ENCODE data around the gene OASL. TPM values are rescaled to one million over a fixed set of nuclear protein-coding genes. Genes with fewer than 3 reads are reported as not detected.
"Not testable (repeated sequence)": the region's sequence is repeated elsewhere in the genome, so short reads cannot be mapped to it uniquely, and the experiment has no call there.

OASL gene
- polyA plus RNA-seq, 1 donor: 0.31 TPM

DNA sequence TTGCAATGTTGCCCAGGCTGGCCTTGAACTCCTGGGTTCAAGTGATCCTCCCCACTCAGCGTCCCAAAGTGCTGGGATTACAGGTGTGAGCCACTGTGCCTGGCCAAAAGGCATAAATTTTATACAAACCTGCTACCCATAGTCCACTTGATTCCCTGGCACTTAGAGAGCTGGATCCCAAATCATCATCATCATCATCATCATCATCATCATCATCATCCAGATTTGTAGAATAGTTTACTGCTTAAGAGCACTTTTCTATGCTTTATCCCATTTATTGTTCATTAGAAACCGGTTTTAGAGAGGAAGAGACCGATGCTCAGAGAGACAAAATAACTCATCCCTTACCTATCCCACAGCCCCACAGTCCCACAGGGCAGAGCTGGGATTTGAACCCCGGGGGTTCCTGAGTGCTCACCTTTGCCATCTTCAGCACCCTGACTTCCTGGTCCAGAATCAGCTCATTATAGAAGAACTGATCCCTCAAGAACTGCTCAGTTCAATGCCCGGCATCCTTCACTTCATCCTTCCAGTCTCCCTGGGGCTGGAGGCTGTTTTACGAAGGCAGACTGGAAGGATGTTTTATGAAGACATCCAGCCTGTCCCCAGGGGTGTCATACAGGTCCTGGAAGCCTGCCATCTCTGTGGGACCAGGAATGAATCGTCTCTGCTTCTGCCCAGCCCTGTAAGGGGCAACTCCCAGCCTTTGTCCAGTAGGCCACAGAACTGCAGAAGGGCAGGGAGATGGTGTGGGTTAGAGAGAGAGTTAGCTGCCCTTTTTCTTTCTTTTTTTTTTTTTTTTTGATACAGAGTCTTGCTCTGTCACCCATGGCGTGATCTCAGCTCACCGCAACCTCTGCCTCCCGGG is 20.2 kb upstream of the OASL start:
- H3K9me3 ChIP-seq (ENCODE audit: control insufficient read depth, low read depth, low read length): no peaks in the 10 kb centered on the region
- no CpG with 5 or more reads among the region's 10 CpGs for WGBS (ENCODE audit: insufficient coverage, low lambda C conversion rate)
- no peak overlapping the region for H3K4me3 ChIP-seq (ENCODE audit: low read length)
- H3K36me3 ChIP-seq (ENCODE audit: control insufficient read depth, insufficient read depth, low read length): no peaks in the 10 kb centered on the region
- no peak overlapping the region for H3K27ac ChIP-seq (ENCODE audit: low read length)
- no peaks in the 10 kb centered on the region for H3K27me3 ChIP-seq (ENCODE audit: control insufficient read depth, insufficient read depth, low read length)
- peaks cover 4% of the 10 kb centered on the region for H3K4me1 ChIP-seq (ENCODE audit: control insufficient read depth, insufficient read depth, low read length)
- no peak for DNase-seq

DNA sequence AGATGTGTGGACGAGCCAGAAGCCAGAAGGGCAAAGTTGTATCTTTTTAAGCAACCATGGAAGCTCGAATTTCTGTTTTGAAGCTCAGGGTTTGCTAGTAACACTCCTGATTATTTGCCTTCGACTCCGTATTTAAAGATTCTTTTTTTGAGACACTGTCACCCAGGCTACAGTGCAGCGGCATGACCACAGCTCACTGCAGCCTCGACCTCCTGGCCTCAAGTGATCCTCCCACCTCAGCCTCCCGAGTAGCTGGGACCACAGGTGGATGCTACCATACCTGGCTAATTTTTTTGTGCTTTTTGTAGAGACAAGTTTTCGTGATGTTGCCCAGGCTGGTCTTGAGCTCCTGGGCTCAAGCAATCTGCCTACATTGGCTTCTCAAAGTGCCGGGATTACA is 18.7 kb upstream of the OASL start:
- H3K4me3 ChIP-seq (ENCODE audit: low read length): no peak overlapping the region
- no peak overlapping the region for H3K27ac ChIP-seq (ENCODE audit: low read length)
- no peaks in the 10 kb centered on the region for H3K9me3 ChIP-seq (ENCODE audit: control insufficient read depth, low read depth, low read length)
- H3K4me1 ChIP-seq (ENCODE audit: control insufficient read depth, insufficient read depth, low read length): peaks cover 4% of the 10 kb centered on the region
- WGBS (ENCODE audit: insufficient coverage, low lambda C conversion rate): 80% methylated on average over 1 of the region's 9 CpGs
- H3K27me3 ChIP-seq (ENCODE audit: control insufficient read depth, insufficient read depth, low read length): no peaks in the 10 kb centered on the region
- DNase-seq: no peak
- no peaks in the 10 kb centered on the region for H3K36me3 ChIP-seq (ENCODE audit: control insufficient read depth, insufficient read depth, low read length)

- H3K4me1 ChIP-seq (ENCODE audit: control insufficient read depth, insufficient read depth, low read length): no peaks in the 10 kb centered on the region
- no peaks in the 10 kb centered on the region for H3K36me3 ChIP-seq (ENCODE audit: control insufficient read depth, insufficient read depth, low read length)
- H3K9me3 ChIP-seq (ENCODE audit: control insufficient read depth, low read depth, low read length): no peaks in the 10 kb centered on the region
- DNase-seq: no peak
- H3K27me3 ChIP-seq (ENCODE audit: control insufficient read depth, insufficient read depth, low read length): no peaks in the 10 kb centered on the region
- no CpG with 5 or more reads among the region's 11 CpGs for whole genome bisulfite sequencing (ENCODE audit: insufficient coverage, low lambda C conversion rate)
- no peak overlapping the region for H3K4me3 ChIP-seq (ENCODE audit: low read length)
- no peak overlapping the region for H3K27ac ChIP-seq (ENCODE audit: low read length)
These were observed 14.7 kb upstream of the OASL start for GRCh38 chr12:121053706-121054105.

- Histone ChIP-seq H3K4me1 (ENCODE audit: control insufficient read depth, insufficient read depth, low read length) (no peaks in the 10 kb centered on the region), H3K36me3 (ENCODE audit: control insufficient read depth, insufficient read depth, low read length) (no peaks in the 10 kb centered on the region), H3K9me3 (ENCODE audit: control insufficient read depth, low read depth, low read length) (no peaks in the 10 kb centered on the region), H3K27me3 (ENCODE audit: control insufficient read depth, insufficient read depth, low read length) (peaks cover 3% of the 10 kb centered on the region), H3K4me3 (ENCODE audit: low read length) (no peak overlapping the region), H3K27ac (ENCODE audit: low read length) (no peak overlapping the region)
- no peak for DNase-seq
- no CpG with 5 or more reads among the region's 2 CpGs for WGBS (ENCODE audit: insufficient coverage, low lambda C conversion rate)
These were observed 11.7 kb upstream of the OASL start for GRCh38 chr12:121050725-121051124.

DNA sequence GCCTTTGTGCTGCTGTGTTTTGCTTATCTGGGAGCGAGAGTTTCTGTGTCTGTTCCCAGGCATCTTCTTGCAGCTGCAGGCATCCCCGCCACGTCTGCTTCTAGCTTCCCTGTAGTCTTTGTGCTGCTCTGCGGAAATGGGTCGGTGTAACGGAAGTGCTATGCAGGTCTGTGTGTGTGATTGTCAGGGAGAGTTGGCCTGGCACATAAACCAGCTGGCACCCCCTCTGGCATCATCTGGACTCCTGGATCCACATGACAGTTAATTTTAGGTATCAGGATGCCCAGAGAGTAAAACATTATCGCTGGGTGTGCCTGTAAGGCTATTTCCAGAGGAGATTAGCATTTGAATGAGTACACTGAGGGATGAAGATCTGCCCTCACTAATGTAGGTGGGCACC is 9.4 kb upstream of the OASL start:
- Histone ChIP-seq H3K4me3 (ENCODE audit: low read length) (no peak overlapping the region), H3K4me1 (ENCODE audit: control insufficient read depth, insufficient read depth, low read length) (no peaks in the 10 kb centered on the region), H3K36me3 (ENCODE audit: control insufficient read depth, insufficient read depth, low read length) (no peaks in the 10 kb centered on the region), H3K27ac (ENCODE audit: low read length) (no peak overlapping the region), H3K27me3 (ENCODE audit: control insufficient read depth, insufficient read depth, low read length) (peaks cover 7% of the 10 kb centered on the region), H3K9me3 (ENCODE audit: control insufficient read depth, low read depth, low read length) (no peaks in the 10 kb centered on the region)
- WGBS (ENCODE audit: insufficient coverage, low lambda C conversion rate): no CpG with 5 or more reads among the region's 7 CpGs
- no peak for DNase-seq

DNA sequence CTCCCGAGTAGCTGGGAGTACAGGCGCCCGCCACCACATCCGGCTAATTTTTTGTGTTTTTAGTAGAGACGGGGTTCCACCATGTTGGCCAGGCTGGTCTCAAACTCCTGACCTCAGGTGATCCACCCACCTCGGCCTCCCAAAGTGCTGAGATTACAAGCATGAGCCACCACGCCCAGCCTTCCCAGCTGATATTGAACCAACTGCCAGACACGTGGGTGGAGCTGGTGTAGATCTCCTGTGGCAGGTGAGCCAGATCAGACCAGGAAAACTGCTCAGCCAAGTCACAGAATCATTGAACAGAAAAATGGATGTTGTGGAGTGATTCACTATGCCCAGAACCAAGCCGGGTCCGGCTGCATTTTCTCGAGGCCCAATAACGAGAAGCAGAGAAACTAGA is 8.4 kb upstream of the OASL start:
- H3K9me3 ChIP-seq (ENCODE audit: control insufficient read depth, low read depth, low read length); H3K4me3 ChIP-seq (ENCODE audit: low read length); H3K4me1 ChIP-seq (ENCODE audit: control insufficient read depth, insufficient read depth, low read length); DNase-seq; H3K27me3 ChIP-seq (ENCODE audit: control insufficient read depth, insufficient read depth, low read length); H3K36me3 ChIP-seq (ENCODE audit: control insufficient read depth, insufficient read depth, low read length); H3K27ac ChIP-seq (ENCODE audit: low read length): not testable (repeated sequence)
- WGBS (ENCODE audit: insufficient coverage, low lambda C conversion rate): no CpG with 5 or more reads among the region's 12 CpGs

GRCh38 chr12:121043067-121043466 is 4.0 kb upstream of the OASL start:
- no peaks in the 10 kb centered on the region for H3K9me3 ChIP-seq (ENCODE audit: control insufficient read depth, low read depth, low read length)
- DNase-seq: no peak
- H3K27me3 ChIP-seq (ENCODE audit: control insufficient read depth, insufficient read depth, low read length): peaks cover 11% of the 10 kb centered on the region
- no peak overlapping the region for H3K27ac ChIP-seq (ENCODE audit: low read length)
- peaks cover 9% of the 10 kb centered on the region for H3K4me1 ChIP-seq (ENCODE audit: control insufficient read depth, insufficient read depth, low read length)
- H3K36me3 ChIP-seq (ENCODE audit: control insufficient read depth, insufficient read depth, low read length): no peaks in the 10 kb centered on the region
- 76% methylated on average over 3 of the region's 4 CpGs for WGBS (ENCODE audit: insufficient coverage, low lambda C conversion rate)
- no peak overlapping the region for H3K4me3 ChIP-seq (ENCODE audit: low read length)

DNA sequence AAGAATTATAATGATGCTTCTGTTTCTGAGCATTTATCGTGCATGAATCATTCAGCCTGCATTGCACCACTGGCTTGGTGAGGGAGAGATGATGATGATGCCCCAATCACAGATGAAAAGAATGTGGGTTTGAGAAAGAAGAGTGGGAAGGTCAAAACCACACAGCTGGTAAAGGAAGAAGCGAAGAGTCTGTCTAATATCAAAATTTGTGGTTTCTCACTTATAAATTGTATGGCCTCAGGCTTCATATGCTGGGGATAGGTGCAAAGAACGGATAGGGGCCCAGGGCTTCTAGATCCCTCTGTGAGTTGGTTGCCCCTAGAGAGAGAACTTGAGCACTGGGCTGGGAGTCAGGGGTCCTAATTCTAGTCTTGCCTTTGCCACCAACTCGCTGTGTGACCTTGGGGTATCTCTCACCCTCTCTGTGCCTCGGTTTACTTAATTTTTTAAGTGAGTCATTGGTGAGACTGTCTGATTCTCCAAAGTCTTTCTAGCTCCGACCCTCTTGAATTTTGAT is 2.2 kb downstream of the OASL start:
- H3K9me3 ChIP-seq (ENCODE audit: control insufficient read depth, low read depth, low read length): no peaks in the 10 kb centered on the region
- H3K4me3 ChIP-seq (ENCODE audit: low read length): no peak overlapping the region
- DNase-seq: no peak
- H3K27me3 ChIP-seq (ENCODE audit: control insufficient read depth, insufficient read depth, low read length): peaks cover 3% of the 10 kb centered on the region
- peaks cover 9% of the 10 kb centered on the region for H3K4me1 ChIP-seq (ENCODE audit: control insufficient read depth, insufficient read depth, low read length)
- no CpG with 5 or more reads among the region's 6 CpGs for WGBS (ENCODE audit: insufficient coverage, low lambda C conversion rate)
- H3K27ac ChIP-seq (ENCODE audit: low read length): no peak overlapping the region
- no peaks in the 10 kb centered on the region for H3K36me3 ChIP-seq (ENCODE audit: control insufficient read depth, insufficient read depth, low read length)

DNA sequence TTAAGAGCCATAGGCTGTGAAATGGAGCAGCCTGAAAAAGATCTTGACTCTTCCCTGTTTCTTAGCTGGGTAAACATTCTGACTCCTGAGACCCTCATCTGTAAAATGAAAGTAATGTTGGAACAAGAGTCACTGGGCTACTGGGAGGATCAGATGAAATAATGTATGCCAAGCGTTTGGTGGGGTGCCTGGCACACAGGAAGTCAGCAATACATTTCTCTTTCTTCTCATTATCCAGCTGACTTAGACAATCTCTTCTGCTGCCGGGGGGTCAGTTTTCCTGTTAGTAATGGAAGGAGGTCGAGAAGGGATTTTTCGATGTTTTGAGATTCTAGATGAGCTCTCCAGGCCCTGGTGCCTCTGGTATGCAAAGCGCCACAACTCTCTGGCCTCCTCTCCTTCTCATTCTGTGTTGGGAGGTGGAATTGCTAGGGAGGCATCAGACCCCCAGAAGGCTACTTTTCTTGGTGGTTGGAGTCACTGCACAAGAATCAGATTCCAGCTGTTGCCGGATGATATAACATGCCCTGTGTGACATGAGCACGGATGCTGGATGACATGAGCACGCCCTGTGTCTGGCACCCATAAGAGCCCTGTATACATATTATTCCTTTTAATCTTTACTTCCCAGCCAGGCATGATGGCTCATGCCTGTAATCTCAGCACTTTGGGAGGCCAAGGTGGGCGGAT is 4.3 kb downstream of the OASL start:
- Histone ChIP-seq H3K4me3 (ENCODE audit: low read length) (no peak overlapping the region), H3K9me3 (ENCODE audit: control insufficient read depth, low read depth, low read length) (no peaks in the 10 kb centered on the region), H3K4me1 (ENCODE audit: control insufficient read depth, insufficient read depth, low read length) (peaks cover 9% of the 10 kb centered on the region), H3K27ac (ENCODE audit: low read length) (no peak overlapping the region), H3K36me3 (ENCODE audit: control insufficient read depth, insufficient read depth, low read length) (no peaks in the 10 kb centered on the region), H3K27me3 (ENCODE audit: control insufficient read depth, insufficient read depth, low read length) (no peaks in the 10 kb centered on the region)
- WGBS (ENCODE audit: insufficient coverage, low lambda C conversion rate): no CpG with 5 or more reads among the region's 9 CpGs
- no peak for DNase-seq

DNA sequence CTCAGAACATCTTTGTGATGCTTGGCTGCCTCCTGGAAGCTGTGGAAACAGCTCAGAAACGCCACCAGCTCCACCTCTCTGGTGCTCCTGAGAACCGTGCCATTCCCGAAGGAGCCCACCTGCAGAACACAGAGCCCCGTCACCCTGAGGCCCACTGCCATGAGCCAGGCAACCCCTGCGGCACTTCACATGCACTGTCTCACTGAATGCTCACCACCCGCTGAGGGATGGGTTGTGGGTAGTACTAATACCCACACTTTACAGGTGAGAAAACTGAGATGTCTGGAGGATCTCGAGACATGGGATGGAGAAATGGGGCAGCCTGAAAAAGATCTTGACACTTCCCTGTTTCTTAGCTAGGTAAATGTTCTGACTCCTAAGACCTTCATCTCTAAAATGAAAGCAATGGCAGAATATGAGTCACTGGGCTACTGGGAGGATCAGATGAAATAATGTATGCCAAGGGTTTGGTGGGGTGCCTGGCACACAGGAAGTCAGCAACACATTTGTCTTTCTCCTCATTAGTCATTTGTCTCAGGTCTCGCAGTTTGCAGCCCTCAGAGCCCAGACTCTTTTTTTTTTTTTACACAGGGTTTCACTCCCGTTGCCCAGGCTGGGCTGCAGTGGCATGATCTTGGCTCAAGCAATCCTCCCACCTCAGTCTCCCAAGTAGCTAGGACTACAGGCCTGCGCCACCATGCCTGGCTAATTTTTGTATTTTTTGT is 5.3 kb downstream of the OASL start:
- H3K9me3 ChIP-seq (ENCODE audit: control insufficient read depth, low read depth, low read length): no peaks in the 10 kb centered on the region
- no peaks in the 10 kb centered on the region for H3K36me3 ChIP-seq (ENCODE audit: control insufficient read depth, insufficient read depth, low read length)
- WGBS (ENCODE audit: insufficient coverage, low lambda C conversion rate): 100% methylated on average over 1 of the region's 10 CpGs
- no peak overlapping the region for H3K4me3 ChIP-seq (ENCODE audit: low read length)
- no peak for DNase-seq
- H3K27ac ChIP-seq (ENCODE audit: low read length): no peak overlapping the region
- peaks cover 6% of the 10 kb centered on the region for H3K4me1 ChIP-seq (ENCODE audit: control insufficient read depth, insufficient read depth, low read length)
- H3K27me3 ChIP-seq (ENCODE audit: control insufficient read depth, insufficient read depth, low read length): no peaks in the 10 kb centered on the region
